Neural progenitor cell (in vitro differentiated cells): ENCODE results near the gene RILPL1. TPM values are rescaled to one million over a fixed set of nuclear protein-coding genes. Genes with fewer than 3 reads are reported as not detected.

Source experiments
- DNase-seq: peaks from one replicate; pipeline ENCODE4 v3.0.0-alpha.2; 2016; ENCODE audit warnings: low spot score
- H2AFZ ChIP-seq: fragments of 200-600 bp; sonication (generic); replicated peaks from 2 replicates; pipeline ENCODE4 v1.6.1; 2016; ENCODE audit warnings: antibody characterized with exemption
- H3F3A ChIP-seq: fragments of 200-600 bp; sonication (generic); 2 replicates; pipeline ENCODE4 v1.6.1; 2016; ENCODE audit warnings: antibody characterized with exemption, low read depth
- H3K27ac ChIP-seq: fragments of 200-600 bp; sonication (generic); 2 replicates; pipeline ENCODE4 v1.5.1; 2016; ENCODE audit warnings: mild to moderate bottlenecking
- H3K27me3 ChIP-seq: fragments of 200-600 bp; sonication (generic); 2 replicates; pipeline ENCODE4 v1.6.1; 2016; ENCODE audit warnings: mild to moderate bottlenecking, moderate library complexity
- H3K36me3 ChIP-seq: fragments of 200-600 bp; sonication (generic); 2 replicates; pipeline ENCODE4 v1.5.1; 2016
- H3K4me1 ChIP-seq: fragments of 200-600 bp; sonication (generic); 2 replicates; pipeline ENCODE4 v1.6.1; 2016; ENCODE audit warnings: mixed run types
- H3K4me2 ChIP-seq: fragments of 200-600 bp; sonication (generic); 2 replicates; pipeline ENCODE4 v1.6.1; 2016
- H3K4me3 ChIP-seq: fragments of 200-600 bp; sonication (generic); 2 replicates; pipeline ENCODE4 v1.5.1; 2016
- H3K79me2 ChIP-seq: fragments of 200-600 bp; sonication (generic); 2 replicates; pipeline ENCODE4 v1.6.1; 2016; ENCODE audit warnings: low read depth
- H3K9ac ChIP-seq: fragments of 200-600 bp; sonication (generic); 2 replicates; pipeline ENCODE4 v1.6.1; 2016
- H3K9me3 ChIP-seq: fragments of 200-600 bp; sonication (generic); 2 replicates; pipeline ENCODE4 v1.5.1; 2016; ENCODE audit warnings: low read depth
- H4K20me1 ChIP-seq: fragments of 200-600 bp; sonication (generic); 2 replicates; pipeline ENCODE4 v1.6.1; 2016; ENCODE audit warnings: low read depth
- H3K27ac Mint-ChIP-seq: 3 replicates; pipeline ENCODE4 v1.8.0; 2021; ENCODE audit warnings: mixed read lengths
- H3K27me3 Mint-ChIP-seq: 2 replicates; pipeline ENCODE4 v1.8.0; 2022; ENCODE audit warnings: low read depth, mild to moderate bottlenecking, inconsistent platforms, moderate library complexity, mixed read lengths; ENCODE audit not compliant: insufficient read depth
- H3K36me3 Mint-ChIP-seq: 3 replicates; pipeline ENCODE4 v1.8.0; 2021; ENCODE audit warnings: mixed read lengths
- H3K4me1 Mint-ChIP-seq: 3 replicates; pipeline ENCODE4 v1.8.0; 2021; ENCODE audit warnings: mixed read lengths
- H3K4me3 Mint-ChIP-seq: 3 replicates; pipeline ENCODE4 v1.8.0; 2021; ENCODE audit warnings: mild to moderate bottlenecking, moderate library complexity, mixed read lengths
- H3K9me3 Mint-ChIP-seq: 3 replicates; pipeline ENCODE4 v1.8.0; 2020; ENCODE audit warnings: mixed read lengths
- CTCF ChIP-seq: fragments of 200-600 bp; sonication (generic); IDR thresholded peaks from 2 replicates; pipeline ENCODE4 v1.5.1; 2017; ENCODE audit warnings: antibody characterized with exemption, mild to moderate bottlenecking
- EZH2 ChIP-seq: fragments of 200-600 bp; sonication (generic); IDR thresholded peaks from 2 replicates; pipeline ENCODE4 v1.6.1; 2017; ENCODE audit warnings: antibody characterized with exemption, mild to moderate bottlenecking, moderate library complexity
- EZH2phosphoT487 ChIP-seq: fragments of 200-600 bp; sonication (generic); IDR thresholded peaks from 2 replicates; pipeline ENCODE4 v1.6.1; 2017; ENCODE audit warnings: antibody characterized with exemption
- total RNA-seq: library from RNA; depleted of rRNA; stranded (reverse); fragments of >200 nt; gene quantifications from 2 replicates; pipeline ENCODE4 v1.2.3, GENCODE V29; 2015; ENCODE audit warnings: low replicate concordance

RILPL1 gene
- total RNA-seq, 1 donor from 2014 or later = 13.8 TPM

- H3K27ac ChIP-seq = no peak overlapping the region
- H2AFZ ChIP-seq = no peak overlapping the region
- DNase-seq = no peak
- peaks cover 20% of the 10 kb centered on the region for H3K4me1 Mint-ChIP-seq
- peaks cover 14% of the 10 kb centered on the region for H3K36me3 Mint-ChIP-seq
- no peaks in the 10 kb centered on the region for H3K79me2 ChIP-seq
- H3K27ac Mint-ChIP-seq = no peak overlapping the region
- H4K20me1 ChIP-seq = peaks cover 7% of the 10 kb centered on the region
- H3K36me3 ChIP-seq = no peaks in the 10 kb centered on the region
- TF ChIP-seq EZH2phosphoT487 = no peak
- no peak for TF ChIP-seq CTCF
- no peak for TF ChIP-seq EZH2
- no peaks in the 10 kb centered on the region for H3K9me3 Mint-ChIP-seq
- H3K9me3 ChIP-seq = no peaks in the 10 kb centered on the region
- H3K27me3 ChIP-seq = no peaks in the 10 kb centered on the region
- no peaks in the 10 kb centered on the region for H3K27me3 Mint-ChIP-seq
- no peak overlapping the region for H3K4me2 ChIP-seq
- peaks cover 10% of the 10 kb centered on the region for H3F3A ChIP-seq
- H3K4me3 Mint-ChIP-seq = no peak overlapping the region
- H3K4me3 ChIP-seq = no peak overlapping the region
- peaks cover 9% of the 10 kb centered on the region for H3K4me1 ChIP-seq
- no peak overlapping the region for H3K9ac ChIP-seq
These were observed 46.1 kb downstream of the RILPL1 start for GRCh38 chr12:123487428-123487827.

DNA sequence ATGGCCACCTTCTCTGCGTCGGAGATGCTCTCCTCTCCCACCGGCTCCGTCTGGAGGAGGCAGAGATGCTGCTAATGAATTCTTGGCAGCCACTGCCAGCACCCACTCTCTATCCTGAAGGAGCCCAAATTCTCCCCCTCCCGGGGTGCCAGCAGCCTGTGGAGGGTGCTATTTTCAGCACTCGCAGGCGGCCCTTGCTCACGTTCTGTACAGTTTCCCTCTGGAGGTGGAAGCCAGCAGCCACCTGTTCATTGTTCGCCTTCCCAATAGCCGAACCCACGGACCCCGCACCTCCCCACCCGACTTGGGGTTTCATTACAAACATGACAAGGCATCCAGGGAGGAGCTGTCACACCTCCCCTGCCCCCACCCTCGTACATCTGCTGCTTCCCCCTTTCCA lies 47.8 kb downstream of the RILPL1 start:
- H3K9me3 Mint-ChIP-seq = no peaks in the 10 kb centered on the region
- DNase-seq = no peak
- TF ChIP-seq EZH2phosphoT487 (no peak), CTCF (no peak), EZH2 (no peak)
- peaks cover 16% of the 10 kb centered on the region for H3K36me3 Mint-ChIP-seq
- Histone ChIP-seq H3K4me1 (peaks cover 9% of the 10 kb centered on the region), H3K9me3 (no peaks in the 10 kb centered on the region), H3K36me3 (no peaks in the 10 kb centered on the region), H4K20me1 (peaks cover 7% of the 10 kb centered on the region), H3K27me3 (no peaks in the 10 kb centered on the region), H3F3A (peaks cover 10% of the 10 kb centered on the region), H2AFZ (no peak overlapping the region), H3K4me3 (no peak overlapping the region), H3K79me2 (no peaks in the 10 kb centered on the region), H3K9ac (no peak overlapping the region), H3K4me2 (no peak overlapping the region), H3K27ac (no peak overlapping the region)
- no peak overlapping the region for H3K4me3 Mint-ChIP-seq
- H3K27ac Mint-ChIP-seq = no peak overlapping the region
- H3K4me1 Mint-ChIP-seq = peaks cover 16% of the 10 kb centered on the region
- H3K27me3 Mint-ChIP-seq = peaks cover 2% of the 10 kb centered on the region

GRCh38 chr12:123483602-123484248 lies 49.8 kb downstream of the RILPL1 start:
- Histone ChIP-seq H3K4me2 (no peak overlapping the region), H3K9ac (no peak overlapping the region), H3K4me3 (no peak overlapping the region), H3K27ac (no peak overlapping the region), H3F3A (peaks cover 3% of the 10 kb centered on the region), H3K36me3 (no peaks in the 10 kb centered on the region), H4K20me1 (peaks cover 2% of the 10 kb centered on the region), H3K79me2 (no peaks in the 10 kb centered on the region), H3K9me3 (no peaks in the 10 kb centered on the region), H2AFZ (no peak overlapping the region), H3K27me3 (no peaks in the 10 kb centered on the region), H3K4me1 (peaks cover 5% of the 10 kb centered on the region)
- H3K36me3 Mint-ChIP-seq = peaks cover 16% of the 10 kb centered on the region
- H3K9me3 Mint-ChIP-seq = no peaks in the 10 kb centered on the region
- peaks cover 6% of the 10 kb centered on the region for H3K4me1 Mint-ChIP-seq
- TF ChIP-seq EZH2 = no peak
- no peak for TF ChIP-seq EZH2phosphoT487
- no peak for TF ChIP-seq CTCF
- H3K27me3 Mint-ChIP-seq = peaks cover 2% of the 10 kb centered on the region
- no peak overlapping the region for H3K4me3 Mint-ChIP-seq
- no peak overlapping the region for H3K27ac Mint-ChIP-seq
- DNase-seq = no peak
